ENCODE results near the gene HDAC9.

GRCh38 chr7:18579698-18580097 lies 84.1 kb downstream of the HDAC9 start:
- TF ChIP-seq POLR2A (IDR thresholded peaks at IDR 0.05; ENCODE audit: low read length) (no peak), GATA1 (IDR thresholded peaks at IDR 0.05; ENCODE audit: low read depth, low read length) (no peak)

Data from erythroblast (primary cell).